HepG2 (cell line): Measurements from ENCODE around the gene MIF. TPM values are rescaled to one million over a fixed set of nuclear protein-coding genes. Genes with fewer than 3 reads are reported as not detected.
A peak's percentile ranks its signal among the peaks of the same experiment; 100 is the strongest.
"Not testable (repeated sequence)": the region's sequence is repeated elsewhere in the genome, so short reads cannot be mapped to it uniquely, and the experiment has no call there.

Experiments
- EP300 ChIP-seq, 3 experiments: sonication (generic) in 1 of 3; formaldehyde crosslinking in 1 of 3; IDR thresholded peaks; 2 replicates each; pipeline versions ENCODE4 v1.5.1 to v1.6.1; 2011 to 2020; ENCODE audit warnings: low read depth in 2 of 3, low read length in 2 of 3, borderline replicate concordance in 1 of 3, improper control_type of control experiment in 1 of 3, mild to moderate bottlenecking in 1 of 3, missing genetic modification reagents in 1 of 3, moderate library complexity in 1 of 3
- ERF ChIP-seq: IDR thresholded peaks from 2 replicates; pipeline ENCODE4 v1.6.1; 2018; ENCODE audit warnings: missing biosample characterization, missing genetic modification reagents
- GATAD2A ChIP-seq: IDR thresholded peaks from 2 replicates; pipeline ENCODE4 v1.6.1; 2016
- MED1 ChIP-seq: sonication (generic); formaldehyde crosslinking; IDR thresholded peaks from 2 replicates; pipeline ENCODE4 v1.4.0; 2020; ENCODE audit warnings: missing genetic modification reagents
- NR2F1 ChIP-seq, 2 experiments: fragments of 450-650 bp in 1 of 2; formaldehyde crosslinking in 1 of 2; IDR thresholded peaks; 2 replicates each; pipeline versions ENCODE4 v1.5.0 to v1.6.1; 2016 to 2020; ENCODE audit warnings: mild to moderate bottlenecking in 1 of 2, missing compliant biosample characterization in 1 of 2, missing genetic modification reagents in 1 of 2, moderate library complexity in 1 of 2
- RARA ChIP-seq: IDR thresholded peaks from 2 replicates; pipeline ENCODE4 v1.6.1; 2016; ENCODE audit warnings: missing genetic modification reagents, missing compliant biosample characterization
- SAP130 ChIP-seq: IDR thresholded peaks from 2 replicates; pipeline ENCODE4 v1.6.1; 2016; ENCODE audit warnings: low read depth
- TBX2 ChIP-seq: sonication (generic); formaldehyde crosslinking; IDR thresholded peaks from 2 replicates; pipeline ENCODE4 v1.5.0; 2020; ENCODE audit warnings: missing genetic modification reagents, mild to moderate bottlenecking, borderline replicate concordance
- TEAD3 ChIP-seq: optimal IDR thresholded peaks from 2 replicates; pipeline ENCODE3; 2016; ENCODE audit warnings: borderline replicate concordance
- ZNF460 ChIP-seq: sonication (generic); formaldehyde crosslinking; IDR thresholded peaks from 2 replicates; pipeline ENCODE4 v1.5.1; 2020; ENCODE audit warnings: missing genetic modification reagents, mild to moderate bottlenecking, borderline replicate concordance
- ZNF607 ChIP-seq: sonication (generic); formaldehyde crosslinking; IDR thresholded peaks from 2 replicates; pipeline ENCODE4 v1.5.1; 2020; ENCODE audit warnings: missing genetic modification reagents, mild to moderate bottlenecking, borderline replicate concordance
- polyA plus RNA-seq, 8 experiments: library from polyadenylated mRNA; depleted of rRNA in 3 of 8; stranded (reverse) in 7 of 8; unstranded in 1 of 8; fragments of >200 nt; fragmentation: Illumina TruSeq in 4 of 8; extraction: Trizol in 4 of 8; gene quantifications; 2 replicates each; pipeline versions ENCODE4 v1.2.1 to v1.2.3, GENCODE V29; 2011 to 2016; ENCODE audit warnings: low read depth in 4 of 8, missing spikeins in 1 of 8, mixed read lengths in 1 of 8; ENCODE audit not compliant: insufficient read depth in 1 of 8
- total RNA-seq, 5 experiments: library from RNA; depleted of rRNA; stranded (reverse); fragments of >200 nt; fragmentation: Illumina TruSeq; extraction: Trizol; gene quantifications; 2 replicates each; pipeline ENCODE4 v1.2.3, GENCODE V29; 2016; ENCODE audit warnings: low read depth in 1 of 5
- TF ChIP-seq, protein P1 (sequence below): sonication (generic); formaldehyde crosslinking; IDR thresholded peaks from 2 replicates; pipeline ENCODE4 v1.4.0; 2020; ENCODE audit warnings: missing genetic modification reagents
- TF ChIP-seq, protein P2 (sequence below): IDR thresholded peaks from 2 replicates; pipeline ENCODE4 v1.6.1; 2016; ENCODE audit warnings: low read depth, borderline replicate concordance
- TF ChIP-seq, protein P3 (sequence below): sonication (generic); formaldehyde crosslinking; IDR thresholded peaks from 2 replicates; pipeline ENCODE4 v1.9.0; 2021; ENCODE audit warnings: mild to moderate bottlenecking, missing genetic modification reagents

MIF gene
- total and polyA plus RNA-seq, 2 of the 13 experiments (the other 11 are each of a cell fraction or from before 2014, with no cell fraction given) = 634 to 675 TPM

DNA sequence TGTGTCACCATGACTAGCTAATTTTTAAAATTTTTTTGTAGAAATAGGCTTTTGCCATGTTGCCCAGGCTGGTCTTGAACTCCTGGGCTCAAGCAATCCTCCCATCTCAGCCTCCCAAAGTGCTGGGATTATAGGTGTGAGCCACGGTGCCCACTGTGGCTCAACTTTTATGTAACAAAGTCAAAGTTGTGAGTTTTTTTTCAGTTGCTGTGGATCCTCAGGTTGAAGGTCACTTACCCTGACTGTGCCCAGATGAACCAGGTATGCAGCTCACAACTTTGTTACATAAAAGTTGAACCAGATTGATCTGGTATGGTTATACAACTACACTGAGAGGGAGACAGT lies 26.1 kb downstream of the MIF start (continued):
- TF ChIP-seq, protein P1, sequence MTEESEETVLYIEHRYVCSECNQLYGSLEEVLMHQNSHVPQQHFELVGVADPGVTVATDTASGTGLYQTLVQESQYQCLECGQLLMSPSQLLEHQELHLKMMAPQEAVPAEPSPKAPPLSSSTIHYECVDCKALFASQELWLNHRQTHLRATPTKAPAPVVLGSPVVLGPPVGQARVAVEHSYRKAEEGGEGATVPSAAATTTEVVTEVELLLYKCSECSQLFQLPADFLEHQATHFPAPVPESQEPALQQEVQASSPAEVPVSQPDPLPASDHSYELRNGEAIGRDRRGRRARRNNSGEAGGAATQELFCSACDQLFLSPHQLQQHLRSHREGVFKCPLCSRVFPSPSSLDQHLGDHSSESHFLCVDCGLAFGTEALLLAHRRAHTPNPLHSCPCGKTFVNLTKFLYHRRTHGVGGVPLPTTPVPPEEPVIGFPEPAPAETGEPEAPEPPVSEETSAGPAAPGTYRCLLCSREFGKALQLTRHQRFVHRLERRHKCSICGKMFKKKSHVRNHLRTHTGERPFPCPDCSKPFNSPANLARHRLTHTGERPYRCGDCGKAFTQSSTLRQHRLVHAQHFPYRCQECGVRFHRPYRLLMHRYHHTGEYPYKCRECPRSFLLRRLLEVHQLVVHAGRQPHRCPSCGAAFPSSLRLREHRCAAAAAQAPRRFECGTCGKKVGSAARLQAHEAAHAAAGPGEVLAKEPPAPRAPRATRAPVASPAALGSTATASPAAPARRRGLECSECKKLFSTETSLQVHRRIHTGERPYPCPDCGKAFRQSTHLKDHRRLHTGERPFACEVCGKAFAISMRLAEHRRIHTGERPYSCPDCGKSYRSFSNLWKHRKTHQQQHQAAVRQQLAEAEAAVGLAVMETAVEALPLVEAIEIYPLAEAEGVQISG (CRISPR knock-in tag) = 0 out of 2 replicates have a peak, but pooled peaks have one; percentile 14
- TF ChIP-seq ZNF460 = peak; percentile 10; the same call in 1 of the 2 replicates
- TF ChIP-seq, protein P2, sequence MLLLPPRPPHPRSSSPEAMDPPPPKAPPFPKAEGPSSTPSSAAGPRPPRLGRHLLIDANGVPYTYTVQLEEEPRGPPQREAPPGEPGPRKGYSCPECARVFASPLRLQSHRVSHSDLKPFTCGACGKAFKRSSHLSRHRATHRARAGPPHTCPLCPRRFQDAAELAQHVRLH (CRISPR knock-in tag) = peak; percentile 41; the same call in 1 of the 2 replicates
- peak; percentile 63; the same call in 1 of the 2 replicates for TF ChIP-seq SAP130 (CRISPR knock-in tag)
- peak; percentile 64 for TF ChIP-seq MED1 (CRISPR knock-in tag)
- peak in 1 of 2 experiments; percentile 45; a peak in 2 of 4 replicates for TF ChIP-seq NR2F1 (CRISPR knock-in tag; IDR thresholded peaks at IDR 0.05)
- peak; percentile 46; the same call in 1 of the 2 replicates for TF ChIP-seq TBX2 (CRISPR knock-in tag)
- TF ChIP-seq, protein P3, sequence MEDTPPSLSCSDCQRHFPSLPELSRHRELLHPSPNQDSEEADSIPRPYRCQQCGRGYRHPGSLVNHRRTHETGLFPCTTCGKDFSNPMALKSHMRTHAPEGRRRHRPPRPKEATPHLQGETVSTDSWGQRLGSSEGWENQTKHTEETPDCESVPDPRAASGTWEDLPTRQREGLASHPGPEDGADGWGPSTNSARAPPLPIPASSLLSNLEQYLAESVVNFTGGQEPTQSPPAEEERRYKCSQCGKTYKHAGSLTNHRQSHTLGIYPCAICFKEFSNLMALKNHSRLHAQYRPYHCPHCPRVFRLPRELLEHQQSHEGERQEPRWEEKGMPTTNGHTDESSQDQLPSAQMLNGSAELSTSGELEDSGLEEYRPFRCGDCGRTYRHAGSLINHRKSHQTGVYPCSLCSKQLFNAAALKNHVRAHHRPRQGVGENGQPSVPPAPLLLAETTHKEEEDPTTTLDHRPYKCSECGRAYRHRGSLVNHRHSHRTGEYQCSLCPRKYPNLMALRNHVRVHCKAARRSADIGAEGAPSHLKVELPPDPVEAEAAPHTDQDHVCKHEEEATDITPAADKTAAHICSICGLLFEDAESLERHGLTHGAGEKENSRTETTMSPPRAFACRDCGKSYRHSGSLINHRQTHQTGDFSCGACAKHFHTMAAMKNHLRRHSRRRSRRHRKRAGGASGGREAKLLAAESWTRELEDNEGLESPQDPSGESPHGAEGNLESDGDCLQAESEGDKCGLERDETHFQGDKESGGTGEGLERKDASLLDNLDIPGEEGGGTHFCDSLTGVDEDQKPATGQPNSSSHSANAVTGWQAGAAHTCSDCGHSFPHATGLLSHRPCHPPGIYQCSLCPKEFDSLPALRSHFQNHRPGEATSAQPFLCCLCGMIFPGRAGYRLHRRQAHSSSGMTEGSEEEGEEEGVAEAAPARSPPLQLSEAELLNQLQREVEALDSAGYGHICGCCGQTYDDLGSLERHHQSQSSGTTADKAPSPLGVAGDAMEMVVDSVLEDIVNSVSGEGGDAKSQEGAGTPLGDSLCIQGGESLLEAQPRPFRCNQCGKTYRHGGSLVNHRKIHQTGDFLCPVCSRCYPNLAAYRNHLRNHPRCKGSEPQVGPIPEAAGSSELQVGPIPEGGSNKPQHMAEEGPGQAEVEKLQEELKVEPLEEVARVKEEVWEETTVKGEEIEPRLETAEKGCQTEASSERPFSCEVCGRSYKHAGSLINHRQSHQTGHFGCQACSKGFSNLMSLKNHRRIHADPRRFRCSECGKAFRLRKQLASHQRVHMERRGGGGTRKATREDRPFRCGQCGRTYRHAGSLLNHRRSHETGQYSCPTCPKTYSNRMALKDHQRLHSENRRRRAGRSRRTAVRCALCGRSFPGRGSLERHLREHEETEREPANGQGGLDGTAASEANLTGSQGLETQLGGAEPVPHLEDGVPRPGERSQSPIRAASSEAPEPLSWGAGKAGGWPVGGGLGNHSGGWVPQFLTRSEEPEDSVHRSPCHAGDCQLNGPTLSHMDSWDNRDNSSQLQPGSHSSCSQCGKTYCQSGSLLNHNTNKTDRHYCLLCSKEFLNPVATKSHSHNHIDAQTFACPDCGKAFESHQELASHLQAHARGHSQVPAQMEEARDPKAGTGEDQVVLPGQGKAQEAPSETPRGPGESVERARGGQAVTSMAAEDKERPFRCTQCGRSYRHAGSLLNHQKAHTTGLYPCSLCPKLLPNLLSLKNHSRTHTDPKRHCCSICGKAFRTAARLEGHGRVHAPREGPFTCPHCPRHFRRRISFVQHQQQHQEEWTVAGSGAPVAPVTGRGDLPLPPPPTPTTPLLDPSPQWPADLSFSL (CRISPR knock-in tag) = peak; percentile 87
- TF ChIP-seq TEAD3 (CRISPR knock-in tag) = peak; percentile 88
- TF ChIP-seq GATAD2A (CRISPR knock-in tag) = peak; percentile 73
- TF ChIP-seq RARA (CRISPR knock-in tag) = peak; percentile 82
- peak in 1 of 2 experiments; percentile 24; a peak in 1 of 4 replicates for TF ChIP-seq EP300 (IDR thresholded peaks at IDR 0.05; ENCODE audit: low read depth in 2 of 2, low read length in 2 of 2)
- TF ChIP-seq EP300 (CRISPR knock-in tag; IDR thresholded peaks at IDR 0.05; ENCODE audit: borderline replicate concordance) = not testable (repeated sequence)
- 0 out of 2 replicates have a peak, but pooled peaks have one; percentile 19 for TF ChIP-seq ERF
- TF ChIP-seq ZNF607 (CRISPR knock-in tag) = 0 out of 2 replicates have a peak, but pooled peaks have one; percentile 32
